Measurements from ENCODE around the gene LDAH. TPM values are rescaled to one million over a fixed set of nuclear protein-coding genes. Genes with fewer than 3 reads are reported as not detected.

Gene LDAH
- total RNA-seq, 1 donor from 2014 or later: 18.3 TPM

GRCh38 chr2:20640411-20641122, 182.3 kb downstream of the LDAH start:
- peaks cover 84% of the 10 kb centered on the region for H3K36me3 ChIP-seq
- TF ChIP-seq CTCF (IDR thresholded peaks at IDR 0.05): no peak
- intact Hi-C loops (cut with DNase I): no loop called here
- no peaks in the 10 kb centered on the region for H3K9me3 ChIP-seq
- H3K4me1 ChIP-seq: peaks cover 23% of the 10 kb centered on the region
- H3K27ac ChIP-seq: no peak overlapping the region
- no peaks in the 10 kb centered on the region for H3K27me3 ChIP-seq (ENCODE audit: low read depth)
- DNase-seq (no peak), ATAC-seq (no peak)
- no peak overlapping the region for H3K4me3 ChIP-seq

- Histone ChIP-seq H3K4me1 (peaks cover 36% of the 10 kb centered on the region), H3K27me3 (ENCODE audit: low read depth) (no peaks in the 10 kb centered on the region), H3K27ac (no peak overlapping the region), H3K4me3 (no peak overlapping the region), H3K9me3 (no peaks in the 10 kb centered on the region), H3K36me3 (peaks cover 69% of the 10 kb centered on the region)
- intact Hi-C loops (cut with DNase I): loop anchor here (10.0 kb wide), 1 partner anchor 194 kb away; the partner anchor contains the start of gene RHOB
- ATAC-seq (no peak), DNase-seq (peak; percentile 33)
- TF ChIP-seq CTCF (IDR thresholded peaks at IDR 0.05): no peak
Measured at GRCh38 chr2:20638646-20639430, 184.1 kb downstream of the LDAH start.

GRCh38 chr2:20638014-20638413, 184.9 kb downstream of the LDAH start:
- no peak for ATAC-seq
- H3K4me3 ChIP-seq: no peak overlapping the region
- H3K27me3 ChIP-seq (ENCODE audit: low read depth): no peaks in the 10 kb centered on the region
- no peak overlapping the region for H3K27ac ChIP-seq
- no peaks in the 10 kb centered on the region for H3K9me3 ChIP-seq
- no peak for DNase-seq
- peaks cover 60% of the 10 kb centered on the region for H3K36me3 ChIP-seq
- intact Hi-C loops (cut with DNase I): loop anchor here (10.0 kb wide), 1 partner anchor 193 kb away; the partner anchor contains the start of gene RHOB
- H3K4me1 ChIP-seq: peaks cover 42% of the 10 kb centered on the region
- no peak for TF ChIP-seq CTCF (IDR thresholded peaks at IDR 0.05)

- ATAC-seq (no peak), DNase-seq (no peak)
- Histone ChIP-seq H3K27ac (no peak overlapping the region), H3K36me3 (peaks cover 60% of the 10 kb centered on the region), H3K4me1 (peaks cover 36% of the 10 kb centered on the region), H3K9me3 (no peaks in the 10 kb centered on the region), H3K27me3 (ENCODE audit: low read depth) (no peaks in the 10 kb centered on the region), H3K4me3 (no peak overlapping the region)
- TF ChIP-seq CTCF (IDR thresholded peaks at IDR 0.05): no peak
- intact Hi-C loops (cut with DNase I): loop anchor here (10.0 kb wide), 1 partner anchor 192 kb away; the partner anchor contains the start of gene RHOB
Measured at GRCh38 chr2:20637147-20637546, 185.8 kb downstream of the LDAH start.

GRCh38 chr2:20635675-20636584, 187.0 kb downstream of the LDAH start:
- peak; percentile 91 for TF ChIP-seq CTCF (IDR thresholded peaks at IDR 0.05)
- no peak overlapping the region for H3K27ac ChIP-seq
- peak; percentile 85 for DNase-seq
- no peak overlapping the region for H3K4me3 ChIP-seq
- H3K27me3 ChIP-seq (ENCODE audit: low read depth): no peaks in the 10 kb centered on the region
- H3K4me1 ChIP-seq: peaks cover 34% of the 10 kb centered on the region
- peak; percentile 81 to 83 for ATAC-seq
- intact Hi-C loops (cut with DNase I): loop anchor here (10.0 kb wide), 1 partner anchor 191 kb away; the partner anchor contains the start of gene RHOB
- H3K36me3 ChIP-seq: peaks cover 53% of the 10 kb centered on the region
- H3K9me3 ChIP-seq: no peaks in the 10 kb centered on the region
